Trophoblast cell (in vitro differentiated cells and primary cell): Measurements from ENCODE around the gene EVC2.

Experiments used
- DNase-seq, 2 donors: peaks; one replicate each; pipeline ENCODE4 v3.0.0-alpha.2; 2016
- H2AFZ ChIP-seq: 2 replicates; pipeline ENCODE4 v1.6.1; 2013; ENCODE audit warnings: low read length, moderate library complexity, mild to moderate bottlenecking; ENCODE audit not compliant: insufficient read depth, poor library complexity
- H2AK5ac ChIP-seq: 2 replicates; pipeline ENCODE4 v1.6.1; 2013; ENCODE audit warnings: mild to moderate bottlenecking, low read length
- H2BK120ac ChIP-seq: 2 replicates; pipeline ENCODE4 v1.6.1; 2013; ENCODE audit warnings: low read length, mild to moderate bottlenecking, moderate library complexity; ENCODE audit not compliant: insufficient read depth, poor library complexity
- H2BK12ac ChIP-seq: 2 replicates; pipeline ENCODE4 v1.6.1; 2013; ENCODE audit warnings: mild to moderate bottlenecking, low read length, moderate library complexity
- H2BK5ac ChIP-seq: 2 replicates; pipeline ENCODE4 v1.6.1; 2013; ENCODE audit warnings: low read length, low read depth, moderate library complexity, mild to moderate bottlenecking; ENCODE audit not compliant: poor library complexity
- H3K14ac ChIP-seq: 2 replicates; pipeline ENCODE4 v1.6.1; 2013; ENCODE audit warnings: mild to moderate bottlenecking, low read length
- H3K18ac ChIP-seq: 2 replicates; pipeline ENCODE4 v1.6.1; 2013; ENCODE audit warnings: mild to moderate bottlenecking, low read length
- H3K23ac ChIP-seq: 2 replicates; pipeline ENCODE4 v1.6.1; 2013; ENCODE audit warnings: low read length
- H3K27ac ChIP-seq: 2 replicates; pipeline ENCODE4 v1.5.1; 2013; ENCODE audit warnings: low read depth, mild to moderate bottlenecking, inconsistent platforms, low read length, moderate library complexity
- H3K27me3 ChIP-seq: 2 replicates; pipeline ENCODE4 v1.6.1; 2013; ENCODE audit warnings: inconsistent platforms, mild to moderate bottlenecking, low read length, moderate library complexity; ENCODE audit not compliant: insufficient read depth
- H3K36me3 ChIP-seq, 2 experiments: 1 replicate in 1 of 2; 2 replicates in 1 of 2; pipeline ENCODE4 v1.6.1; 2013; ENCODE audit warnings: low read length in 2 of 2, mild to moderate bottlenecking in 2 of 2, moderate library complexity in 1 of 2; ENCODE audit not compliant: insufficient read depth in 2 of 2, control insufficient read depth in 1 of 2
- H3K4ac ChIP-seq: 2 replicates; pipeline ENCODE4 v1.6.1; 2013; ENCODE audit warnings: low read depth, mild to moderate bottlenecking, low read length, moderate library complexity
- H3K4me1 ChIP-seq, 2 experiments: 1 replicate in 1 of 2; 2 replicates in 1 of 2; pipeline ENCODE4 v1.6.1; 2013; ENCODE audit warnings: low read length in 2 of 2, mild to moderate bottlenecking in 2 of 2, moderate library complexity in 1 of 2; ENCODE audit not compliant: insufficient read depth in 2 of 2, control insufficient read depth in 1 of 2
- H3K4me2 ChIP-seq: 2 replicates; pipeline ENCODE4 v1.6.1; 2013; ENCODE audit warnings: inconsistent platforms, mild to moderate bottlenecking, low read length, moderate library complexity
- H3K4me3 ChIP-seq: 2 replicates; pipeline ENCODE4 v1.5.1; 2013; ENCODE audit warnings: mild to moderate bottlenecking, low read depth, low read length, inconsistent platforms
- H3K79me1 ChIP-seq: one replicate; pipeline ENCODE4 v1.6.1; 2013; ENCODE audit warnings: low read length
- H3K79me2 ChIP-seq: 2 replicates; pipeline ENCODE4 v1.6.1; 2013; ENCODE audit warnings: low read length, mild to moderate bottlenecking; ENCODE audit not compliant: control insufficient read depth, insufficient read depth, poor library complexity
- H3K9ac ChIP-seq: 2 replicates; pipeline ENCODE4 v1.6.1; 2013; ENCODE audit warnings: mild to moderate bottlenecking, low read length
- H3K9me3 ChIP-seq: 2 replicates; pipeline ENCODE4 v1.6.1; 2013; ENCODE audit warnings: low read depth, mild to moderate bottlenecking, control low read depth, inconsistent platforms, low read length; ENCODE audit not compliant: insufficient read depth
- H4K12ac ChIP-seq: 2 replicates; pipeline ENCODE4 v1.6.1; 2013; ENCODE audit warnings: low read depth, mild to moderate bottlenecking, low read length, moderate library complexity
- H4K8ac ChIP-seq: 2 replicates; pipeline ENCODE4 v1.6.1; 2013; ENCODE audit warnings: low read depth, mild to moderate bottlenecking, low read length, moderate library complexity
- H4K91ac ChIP-seq: one replicate; pipeline ENCODE4 v1.6.1; 2013; ENCODE audit warnings: low read depth, mild to moderate bottlenecking, low read length, moderate library complexity
- WGBS: extraction: QIAGEN DNeasy Blood & Tissue Kit; methylation state at CpG from one replicate; pipeline ENCODE4 v1.1.7; 2013; ENCODE audit warnings: missing lambda C conversion rate; ENCODE audit not compliant: insufficient read length, insufficient coverage; ENCODE audit errors: extremely low coverage; 5-methylcytosine and 5-hydroxymethylcytosine counted together

Gene EVC2

GRCh38 chr4:5720157-5720850 is 11.9 kb upstream of the EVC2 start:
- Histone ChIP-seq H3K9me3 (no peaks in the 10 kb centered on the region), H3K4me2 (no peak overlapping the region), H3K14ac (no peak overlapping the region), H3K27me3 (no peaks in the 10 kb centered on the region), H3K9ac (no peak overlapping the region), H3K79me1 (no peaks in the 10 kb centered on the region), H2AFZ (no peak overlapping the region), H3K27ac (no peak overlapping the region), H3K18ac (no peak overlapping the region), H3K36me3 (peaks cover 7 to 13% of the 10 kb centered on the region in 2 experiments), H2BK120ac (no peak overlapping the region), H2BK5ac (no peak overlapping the region), H3K23ac (no peak overlapping the region), H2BK12ac (no peak overlapping the region), H2AK5ac (no peak overlapping the region), H3K4ac (no peak overlapping the region), H4K8ac (no peak overlapping the region), H3K4me1 (no peaks in the 10 kb centered on the region), H3K79me2 (no peaks in the 10 kb centered on the region), H3K4me3 (no peak overlapping the region), H4K12ac (no peak overlapping the region), H4K91ac (no peak overlapping the region)
- DNase-seq: no peak
- no CpG with 5 or more reads among the region's 16 CpGs for WGBS

- no peak for DNase-seq
- H4K12ac ChIP-seq: no peak overlapping the region
- H2BK5ac ChIP-seq: no peak overlapping the region
- H3K9me3 ChIP-seq: no peaks in the 10 kb centered on the region
- no peak overlapping the region for H3K27ac ChIP-seq
- H3K4me2 ChIP-seq: no peak overlapping the region
- no peaks in the 10 kb centered on the region for H3K79me1 ChIP-seq
- H2BK120ac ChIP-seq: no peak overlapping the region
- no peak overlapping the region for H3K9ac ChIP-seq
- no peak overlapping the region for H4K91ac ChIP-seq
- H2AK5ac ChIP-seq: no peak overlapping the region
- H3K36me3 ChIP-seq: peaks cover 7 to 12% of the 10 kb centered on the region in 2 experiments
- no peak overlapping the region for H3K14ac ChIP-seq
- H4K8ac ChIP-seq: no peak overlapping the region
- no peak overlapping the region for H3K4ac ChIP-seq
- H3K79me2 ChIP-seq: no peaks in the 10 kb centered on the region
- no peak overlapping the region for H2AFZ ChIP-seq
- no peak overlapping the region for H3K18ac ChIP-seq
- no peak overlapping the region for H3K4me3 ChIP-seq
- no peak overlapping the region for H2BK12ac ChIP-seq
- H3K27me3 ChIP-seq: no peaks in the 10 kb centered on the region
- H3K23ac ChIP-seq: no peak overlapping the region
- H3K4me1 ChIP-seq: no peaks in the 10 kb centered on the region
- WGBS: no CpG with 5 or more reads among the region's 7 CpGs
Observed at GRCh38 chr4:5719350-5720055, 11.1 kb upstream of the EVC2 start.

GRCh38 chr4:5718411-5718810 is 10.1 kb upstream of the EVC2 start:
- H4K91ac ChIP-seq: no peak overlapping the region
- H2BK12ac ChIP-seq: no peak overlapping the region
- no peak overlapping the region for H2BK5ac ChIP-seq
- no peaks in the 10 kb centered on the region for H3K4me1 ChIP-seq
- no CpG with 5 or more reads among the region's 4 CpGs for WGBS
- no peaks in the 10 kb centered on the region for H3K9me3 ChIP-seq
- H2AK5ac ChIP-seq: no peak overlapping the region
- H4K8ac ChIP-seq: no peak overlapping the region
- no peak overlapping the region for H4K12ac ChIP-seq
- H3K27ac ChIP-seq: no peak overlapping the region
- no peak overlapping the region for H2AFZ ChIP-seq
- no peak overlapping the region for H3K14ac ChIP-seq
- H3K27me3 ChIP-seq: no peaks in the 10 kb centered on the region
- H2BK120ac ChIP-seq: no peak overlapping the region
- no peak overlapping the region for H3K23ac ChIP-seq
- no peaks in the 10 kb centered on the region for H3K79me1 ChIP-seq
- DNase-seq: no peak
- H3K79me2 ChIP-seq: no peaks in the 10 kb centered on the region
- H3K4me3 ChIP-seq: no peak overlapping the region
- no peak overlapping the region for H3K18ac ChIP-seq
- no peak overlapping the region for H3K9ac ChIP-seq
- no peak overlapping the region for H3K4ac ChIP-seq
- no peak overlapping the region for H3K4me2 ChIP-seq
- peaks cover 7 to 9% of the 10 kb centered on the region in 2 experiments for H3K36me3 ChIP-seq

- H3K23ac ChIP-seq: no peak overlapping the region
- H4K8ac ChIP-seq: no peak overlapping the region
- H3K4me3 ChIP-seq: no peak overlapping the region
- H2BK12ac ChIP-seq: no peak overlapping the region
- H3K79me1 ChIP-seq: no peaks in the 10 kb centered on the region
- H2AFZ ChIP-seq: no peak overlapping the region
- H3K18ac ChIP-seq: no peak overlapping the region
- no peak overlapping the region for H2BK5ac ChIP-seq
- no peak overlapping the region for H3K27ac ChIP-seq
- H3K9me3 ChIP-seq: no peaks in the 10 kb centered on the region
- no peak overlapping the region for H3K4me2 ChIP-seq
- H4K12ac ChIP-seq: no peak overlapping the region
- no peak overlapping the region for H3K9ac ChIP-seq
- H3K79me2 ChIP-seq: no peaks in the 10 kb centered on the region
- H3K4me1 ChIP-seq: no peaks in the 10 kb centered on the region
- no peak overlapping the region for H2AK5ac ChIP-seq
- DNase-seq: no peak
- peaks cover 7 to 9% of the 10 kb centered on the region in 2 experiments for H3K36me3 ChIP-seq
- H3K27me3 ChIP-seq: no peaks in the 10 kb centered on the region
- H3K4ac ChIP-seq: no peak overlapping the region
- H4K91ac ChIP-seq: no peak overlapping the region
- H2BK120ac ChIP-seq: no peak overlapping the region
- WGBS: no CpG with 5 or more reads among the region's 4 CpGs
- no peak overlapping the region for H3K14ac ChIP-seq
Observed at GRCh38 chr4:5717449-5718158, 9.2 kb upstream of the EVC2 start.
